DMS 273 treated with DMSO at 0.1 percent for 48 hours (cell line): ENCODE results near the gene HCN2.

Experiments used
- DNase-seq: peaks from one replicate; lab custom pipeline; 2025; lab: John Stamatoyannopoulos, UW

HCN2 gene

GRCh38 chr19:657611-658010 lies 67.9 kb downstream of the HCN2 start:
- no peak for DNase-seq

GRCh38 chr19:658059-658839 lies 68.6 kb downstream of the HCN2 start:
- no peak for DNase-seq

GRCh38 chr19:658916-659839 lies 69.5 kb downstream of the HCN2 start:
- no peak for DNase-seq

GRCh38 chr19:660793-661426 lies 71.2 kb downstream of the HCN2 start:
- no peak for DNase-seq

- DNase-seq: no peak
Observed at GRCh38 chr19:661427-662196, 71.9 kb downstream of the HCN2 start.

GRCh38 chr19:662207-662961 lies 72.7 kb downstream of the HCN2 start:
- DNase-seq: no peak

- peak; percentile 49 for DNase-seq
Observed at GRCh38 chr19:662962-663681, 73.4 kb downstream of the HCN2 start, which contains the start of gene RNF126. RNF126 (minus strand) TSS chr19:663214; CDS start chr19:663121, 93 bp downstream.

- no peak for DNase-seq
Observed at GRCh38 chr19:663682-664117, 74.0 kb downstream of the HCN2 start.

GRCh38 chr19:664913-665443 lies 75.3 kb downstream of the HCN2 start:
- DNase-seq: peak; percentile 38
